HL-60/S4 (cell line): ENCODE results near the gene NCBP1.

Source experiments
- in situ Hi-C: fragments of 300-500 bp; cut with MboI; formaldehyde crosslinking; loops from 2 replicates; pipeline ENCODE4 v1.14.3; 2022; ENCODE audit warnings: low sequenced_read_pairs

The NCBP1 gene

DNA sequence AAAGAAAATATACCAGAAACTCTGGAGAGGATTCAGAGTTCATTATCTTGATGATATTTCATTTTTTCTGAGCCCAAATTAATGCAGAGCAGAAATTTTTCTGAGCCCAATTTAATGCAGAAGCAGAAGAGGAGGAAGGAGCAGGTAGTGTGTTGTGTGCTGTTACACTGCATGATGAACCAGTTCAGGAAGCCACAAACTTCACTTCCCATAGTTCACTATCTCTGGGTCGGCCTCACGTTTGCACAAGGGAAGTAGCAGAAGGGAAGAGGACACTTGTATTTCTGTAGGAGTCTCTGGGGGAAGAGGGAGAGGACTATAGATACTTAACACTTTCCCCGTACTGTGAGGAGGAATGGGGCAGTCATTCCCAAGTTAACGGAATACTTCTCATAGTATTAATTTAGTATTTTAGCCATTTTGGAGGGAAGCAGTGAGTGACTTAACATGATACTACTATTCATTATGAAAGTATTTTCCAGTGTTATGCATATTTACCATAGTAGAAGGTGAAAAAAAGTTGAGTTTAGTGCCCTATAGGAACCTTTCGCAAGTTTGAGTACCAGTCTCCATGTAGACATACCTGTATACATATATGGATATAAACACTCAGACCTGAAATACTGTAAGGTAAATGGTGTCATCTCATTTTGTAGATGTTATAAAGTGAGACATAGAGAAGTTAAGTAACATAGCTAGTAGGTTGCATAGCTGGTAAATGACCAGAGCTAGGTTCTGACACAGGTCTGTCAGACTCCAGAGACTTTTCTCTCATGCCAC is 33.5 kb downstream of the NCBP1 start:
- in situ Hi-C loops: no loop called here

DNA sequence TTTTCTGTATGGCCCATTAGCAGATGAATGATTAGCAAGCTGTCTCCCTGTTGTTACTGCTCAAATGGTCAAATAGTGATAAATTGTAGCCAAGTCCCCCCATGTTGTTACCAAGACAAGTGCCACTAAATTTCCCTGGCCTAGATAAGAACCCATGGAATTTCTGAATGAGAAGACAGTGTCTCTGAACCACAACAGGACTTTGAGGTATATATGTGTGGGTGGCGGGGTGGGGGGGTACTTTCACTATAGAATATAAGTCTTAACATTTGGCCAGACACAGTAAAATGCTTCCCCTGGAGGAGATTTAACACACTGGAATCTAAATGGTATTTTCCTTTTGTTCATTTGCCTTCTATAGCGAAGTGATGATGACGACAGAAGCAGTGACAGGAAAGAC is 34.9 kb downstream of the NCBP1 start:
- in situ Hi-C loops: no loop called here

DNA sequence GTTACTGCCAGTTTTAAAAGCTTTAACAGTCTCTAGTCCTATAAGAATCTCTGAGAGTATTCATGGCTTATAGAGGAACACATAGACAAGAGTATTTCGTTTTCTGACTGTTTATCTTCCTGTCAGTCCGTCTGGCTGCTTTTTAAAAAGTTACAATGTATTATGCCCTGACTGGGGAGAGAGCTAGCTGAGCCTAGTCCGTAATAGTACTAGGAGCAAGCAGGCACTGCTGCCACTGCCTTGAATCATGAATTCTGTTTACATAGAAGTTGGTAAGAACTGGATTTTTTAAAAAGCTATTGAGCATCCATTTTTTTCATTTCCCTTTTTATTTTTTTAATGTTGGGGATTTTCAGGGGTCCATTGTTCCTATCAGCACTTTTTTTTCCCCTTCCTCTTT is 37.0 kb downstream of the NCBP1 start:
- in situ Hi-C loops: no loop called here

DNA sequence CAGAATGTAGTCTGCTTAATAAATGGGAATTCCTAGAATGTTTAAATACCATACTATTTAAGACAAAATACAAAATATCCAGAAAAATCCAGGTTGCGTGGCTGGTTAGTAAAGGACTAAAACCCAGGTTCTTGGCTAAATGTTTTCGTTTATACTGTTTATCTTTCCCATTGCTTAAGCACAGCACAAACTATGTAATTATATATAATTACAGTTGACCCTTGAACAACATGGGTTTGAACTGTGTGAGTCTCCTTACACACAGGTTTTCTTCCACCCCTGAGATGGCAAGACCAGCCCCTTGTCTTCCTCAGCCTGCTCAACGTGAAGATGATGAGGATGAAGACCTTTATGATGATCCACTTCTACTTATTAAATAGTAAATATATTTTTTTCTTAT is 38.8 kb downstream of the NCBP1 start:
- in situ Hi-C loops: no loop called here

DNA sequence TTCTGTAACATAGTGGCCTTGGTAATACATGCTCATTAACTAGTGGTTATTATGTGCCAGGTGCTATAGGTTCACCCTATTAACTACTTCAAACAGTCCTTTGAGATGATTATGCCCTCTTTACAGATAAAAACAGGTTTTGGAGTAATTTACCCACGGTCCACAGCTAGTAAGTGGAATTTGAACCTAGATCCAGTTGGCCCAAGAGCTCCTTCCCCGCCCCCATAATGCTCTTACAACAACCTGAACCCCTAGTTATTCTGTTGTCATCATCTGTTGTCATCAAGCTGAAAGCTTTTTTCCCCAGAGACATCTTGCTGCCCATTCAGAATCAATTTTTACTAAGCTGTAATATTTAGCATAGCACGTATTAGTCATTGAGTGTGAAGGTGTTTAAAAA is 40.3 kb downstream of the NCBP1 start:
- in situ Hi-C loops: no loop called here

DNA sequence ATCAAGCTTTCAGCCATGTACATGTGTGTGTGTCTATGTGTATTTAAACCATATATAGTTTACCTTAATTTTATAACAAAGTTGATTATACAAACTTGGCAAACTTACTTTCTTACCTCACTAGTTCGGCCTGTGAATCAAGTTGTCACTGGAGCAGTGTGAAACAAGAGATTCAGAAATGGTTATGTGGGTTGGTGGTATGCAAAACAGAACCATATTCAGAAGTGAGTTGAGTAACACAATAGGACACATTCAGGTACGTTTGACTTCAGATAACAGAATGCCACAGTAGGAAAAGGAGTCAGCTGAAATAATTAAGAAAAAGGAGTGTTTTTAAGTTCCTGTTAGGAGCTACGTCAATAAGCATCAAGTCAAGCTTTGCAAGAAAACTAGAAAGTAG is 42.0 kb downstream of the NCBP1 start:
- in situ Hi-C loops: loop anchor here (25.0 kb wide), 1 partner anchor 587 kb away; the partner anchor contains the start of gene TBC1D2

DNA sequence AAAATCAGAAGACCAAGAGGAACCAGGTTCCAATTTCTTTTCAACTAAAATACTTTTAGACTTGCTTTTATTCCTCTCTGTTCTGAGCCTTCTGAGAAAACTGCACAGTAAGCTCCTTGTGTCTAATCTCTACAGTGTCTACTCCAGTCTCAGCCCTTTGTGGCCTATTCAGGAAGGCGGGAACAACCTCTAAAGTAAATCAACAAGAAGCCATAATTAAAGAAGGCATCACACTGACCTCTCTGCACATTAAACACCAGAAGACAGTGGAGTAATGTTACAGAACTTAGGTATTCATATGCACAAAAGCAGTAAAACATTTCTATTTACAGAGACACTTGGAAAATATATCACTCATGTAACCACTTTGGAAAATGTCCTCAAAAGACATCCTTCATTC is 48.6 kb downstream of the NCBP1 start:
- in situ Hi-C loops: loop anchor here (25.0 kb wide), 1 partner anchor 580 kb away; the partner anchor contains the start of gene TBC1D2

DNA sequence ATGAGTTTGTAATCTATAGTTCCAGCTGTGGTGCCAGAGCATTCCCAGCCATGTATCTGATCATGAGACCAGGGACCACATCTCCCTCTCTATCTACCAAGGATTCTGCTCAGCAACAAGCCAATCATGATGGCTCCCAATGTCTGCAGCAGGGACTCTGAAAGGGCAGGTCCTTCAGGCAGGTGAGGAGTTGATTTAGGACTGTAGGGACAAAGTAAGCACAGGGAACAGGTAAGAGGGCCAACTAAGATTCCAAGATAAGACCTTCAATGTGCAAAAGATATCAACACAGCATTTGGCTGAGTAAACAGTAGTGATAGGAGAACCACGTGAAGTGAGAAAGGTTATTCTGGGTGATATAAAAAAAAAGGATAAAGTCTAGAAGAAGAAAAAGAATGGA is 55.0 kb downstream of the NCBP1 start:
- in situ Hi-C loops: loop anchor here (25.0 kb wide), 1 partner anchor 574 kb away; the partner anchor contains the start of gene TBC1D2

DNA sequence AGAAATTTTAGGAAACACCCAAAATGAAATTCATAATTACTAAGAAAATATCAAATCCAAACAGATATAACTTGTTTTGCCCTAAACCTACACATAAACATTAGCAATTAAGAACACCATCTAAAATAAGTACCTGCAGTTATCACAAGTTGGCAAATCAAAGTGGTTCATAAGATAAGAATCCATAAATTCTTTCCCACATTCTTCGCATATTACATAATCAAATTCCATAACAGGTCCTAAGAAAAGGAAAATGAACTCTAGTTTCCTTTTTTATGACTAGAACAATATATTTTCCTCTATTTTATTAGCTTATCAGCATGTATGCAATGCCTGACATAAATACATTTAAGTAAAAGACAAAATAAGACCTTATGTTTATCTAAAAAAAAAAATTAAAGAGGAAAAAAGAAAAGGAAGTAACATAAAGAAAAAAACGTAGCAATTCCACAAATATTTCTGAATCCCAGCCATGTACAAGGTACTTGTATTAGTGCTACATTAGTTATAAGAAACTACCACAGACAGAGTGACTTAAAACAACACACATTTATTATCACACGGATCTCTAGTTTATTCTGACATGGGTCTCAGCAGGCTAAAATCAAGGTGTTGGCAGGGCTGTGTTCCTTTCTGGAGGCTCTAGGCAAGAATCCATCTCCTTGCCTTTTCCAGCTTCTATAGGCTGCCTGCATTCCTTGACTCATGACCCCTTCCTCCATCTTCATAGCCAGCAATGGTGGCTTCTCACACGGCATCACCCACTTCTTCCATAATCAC is 56.0 kb downstream of the NCBP1 start:
- in situ Hi-C loops: loop anchor here (25.0 kb wide), 1 partner anchor 573 kb away; the partner anchor contains the start of gene TBC1D2

DNA sequence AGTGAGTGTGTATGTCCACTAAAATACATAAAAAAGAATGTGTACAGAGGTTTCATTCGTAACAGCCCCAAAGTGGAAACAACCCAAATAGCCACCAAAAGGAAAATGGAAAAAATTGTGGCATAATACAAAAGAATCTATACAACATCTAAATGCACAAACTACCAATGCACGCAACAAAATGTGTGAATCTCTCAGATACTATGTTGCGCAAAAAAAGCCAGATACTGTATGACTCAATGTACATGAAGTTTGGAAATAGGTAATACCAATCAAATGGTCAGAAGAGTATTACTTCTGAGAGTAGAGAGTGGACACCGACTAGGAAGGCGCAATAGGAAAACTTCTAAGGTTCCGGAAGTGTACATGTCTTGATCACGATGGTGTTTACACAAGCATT is 61.1 kb downstream of the NCBP1 start:
- in situ Hi-C loops: loop anchor here (25.0 kb wide), 1 partner anchor 568 kb away; the partner anchor contains the start of gene TBC1D2

DNA sequence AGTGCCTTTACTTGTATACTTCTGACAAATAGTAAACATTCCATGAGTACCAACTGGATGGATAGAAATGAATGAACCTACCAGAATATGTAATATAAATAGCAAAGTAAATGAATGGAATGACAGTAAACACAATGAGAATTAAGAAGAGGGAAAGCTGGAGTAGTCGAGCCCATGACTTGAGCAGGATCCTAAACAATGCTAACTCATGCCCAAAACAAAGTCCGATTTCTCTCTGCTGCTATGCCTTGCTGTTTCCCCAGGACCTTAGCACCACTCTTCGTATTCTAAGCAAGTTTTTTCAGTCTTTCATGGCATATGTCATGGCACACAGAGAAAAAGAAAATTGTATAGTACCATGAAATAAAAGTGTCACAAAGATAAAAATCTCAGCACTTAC is 61.8 kb downstream of the NCBP1 start:
- in situ Hi-C loops: loop anchor here (25.0 kb wide), 1 partner anchor 567 kb away; the partner anchor contains the start of gene TBC1D2

DNA sequence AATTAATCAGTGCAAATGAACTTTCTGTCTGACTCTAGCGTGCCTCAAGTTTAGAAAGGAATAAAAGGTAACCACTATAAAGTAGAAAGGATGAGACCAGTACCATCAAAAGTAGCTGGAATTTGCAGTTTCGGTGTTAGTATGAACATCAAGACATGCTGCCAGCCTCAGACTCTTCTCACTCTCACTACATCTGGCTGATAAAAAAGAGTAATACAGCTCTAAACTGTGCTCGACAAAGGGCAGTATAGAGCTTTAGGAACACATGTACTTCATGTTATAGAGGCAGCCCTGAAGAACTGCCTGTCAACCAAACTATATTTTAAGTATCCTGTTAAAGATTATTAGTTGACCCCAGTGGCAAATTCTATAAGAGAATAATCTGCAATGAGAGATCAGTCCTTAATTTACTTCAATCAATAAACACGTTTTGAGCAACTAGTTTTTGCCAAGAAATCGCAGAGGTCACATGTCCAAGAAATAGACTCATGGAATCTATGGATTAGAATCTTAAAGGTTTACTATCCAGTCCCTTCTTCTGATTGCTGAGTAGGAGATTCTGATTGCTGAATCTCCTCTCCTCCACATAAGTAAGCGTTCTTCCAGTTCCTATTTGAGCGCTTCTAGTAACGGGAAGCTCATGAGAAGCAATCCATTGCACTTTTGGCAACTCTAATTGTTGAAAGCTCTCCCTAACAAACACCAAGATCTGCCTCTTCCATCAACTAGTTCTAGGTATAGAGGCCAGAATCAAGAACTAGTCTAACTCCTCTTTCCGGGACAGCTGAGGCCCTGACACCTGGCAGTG is 62.6 kb downstream of the NCBP1 start:
- in situ Hi-C loops: loop anchor here (25.0 kb wide), 1 partner anchor 566 kb away; the partner anchor contains the start of gene TBC1D2

DNA sequence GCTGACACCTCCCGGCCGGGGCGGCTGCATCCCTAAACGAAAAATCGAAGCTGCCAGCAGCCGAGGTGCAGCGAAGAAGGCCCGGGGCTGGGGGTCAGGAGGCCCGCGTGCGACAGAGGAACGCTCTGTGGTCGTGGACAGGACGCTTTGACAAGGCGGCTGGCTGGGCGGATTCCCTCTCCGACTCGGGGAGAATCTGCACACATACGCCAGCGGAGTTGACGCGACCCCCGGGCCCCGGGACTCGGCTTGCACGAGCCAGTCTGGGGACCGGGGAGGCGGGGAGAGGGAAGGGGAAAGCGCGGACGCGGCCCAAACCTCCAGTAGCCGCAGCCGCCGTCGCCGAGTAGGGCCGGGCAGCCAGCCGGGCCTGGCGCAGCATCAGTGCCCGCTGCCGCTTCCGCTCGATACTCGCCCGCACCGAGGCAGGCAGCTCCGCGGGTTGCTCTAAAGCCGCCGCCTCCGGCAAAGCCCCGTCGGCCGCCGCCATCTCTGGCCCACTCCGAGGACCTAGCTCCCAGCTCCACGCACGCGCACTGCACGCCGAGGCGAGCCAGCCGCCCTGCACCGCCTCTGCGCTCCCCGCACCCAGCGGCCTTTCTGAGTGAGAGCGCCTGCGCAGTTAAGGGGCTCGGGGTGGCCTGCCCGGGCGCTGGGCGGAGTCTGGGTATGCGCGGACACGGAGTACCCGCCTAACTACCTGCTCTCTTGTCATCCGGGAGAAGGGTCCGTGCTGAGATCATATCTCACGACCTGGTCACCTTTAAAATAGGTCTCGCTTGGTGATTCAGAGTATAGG is 63.4 kb downstream of the NCBP1 start, which contains the start of gene XPA:
TSS of gene XPA (minus strand) at position 538 of the 799 bp plus-strand sequence. CDS start at position 490, 48 bp downstream.
- in situ Hi-C loops: loop anchor here (25.0 kb wide), 1 partner anchor 565 kb away; the partner anchor contains the start of gene TBC1D2

DNA sequence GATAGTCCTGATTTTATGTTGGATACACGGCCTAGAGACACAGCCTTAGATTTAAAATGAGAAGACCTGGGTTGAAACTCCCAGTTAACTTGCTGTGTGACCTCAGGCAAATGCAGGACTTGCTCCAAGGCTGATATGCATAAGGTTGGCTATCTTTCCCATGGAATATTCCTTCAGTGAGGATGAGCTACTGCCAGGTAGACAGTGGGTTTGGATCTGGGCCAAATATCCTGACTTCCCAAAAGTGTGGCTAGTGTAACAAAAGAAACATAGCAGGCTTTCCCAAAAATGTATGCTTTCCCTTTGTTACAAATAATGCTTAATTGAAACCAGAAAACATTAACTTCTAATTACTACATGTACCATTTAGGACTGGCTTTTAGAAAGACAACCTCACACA is 64.2 kb downstream of the NCBP1 start:
- in situ Hi-C loops: loop anchor here (25.0 kb wide), 1 partner anchor 564 kb away; the partner anchor contains the start of gene TBC1D2

DNA sequence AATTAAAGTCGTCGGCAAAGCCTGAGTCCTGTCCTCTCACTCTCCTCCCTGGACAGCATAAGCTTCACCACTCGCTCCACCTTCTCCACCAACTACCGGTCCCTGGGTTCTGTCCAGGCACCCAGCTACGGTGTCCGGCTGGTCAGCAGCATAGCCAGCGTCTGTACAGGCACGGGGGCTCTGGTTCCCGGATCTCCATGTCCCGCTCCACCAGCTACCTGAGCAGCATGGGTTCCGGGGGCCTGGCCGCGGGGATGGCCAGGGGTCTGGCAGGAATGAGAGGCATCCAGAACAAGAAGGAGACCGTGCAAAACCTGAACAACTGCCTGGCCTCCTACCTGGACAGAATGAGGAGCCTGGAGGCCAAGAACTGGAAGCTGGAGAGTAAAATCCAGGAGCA is 65.2 kb downstream of the NCBP1 start:
- in situ Hi-C loops: loop anchor here (25.0 kb wide), 1 partner anchor 563 kb away; the partner anchor contains the start of gene TBC1D2

DNA sequence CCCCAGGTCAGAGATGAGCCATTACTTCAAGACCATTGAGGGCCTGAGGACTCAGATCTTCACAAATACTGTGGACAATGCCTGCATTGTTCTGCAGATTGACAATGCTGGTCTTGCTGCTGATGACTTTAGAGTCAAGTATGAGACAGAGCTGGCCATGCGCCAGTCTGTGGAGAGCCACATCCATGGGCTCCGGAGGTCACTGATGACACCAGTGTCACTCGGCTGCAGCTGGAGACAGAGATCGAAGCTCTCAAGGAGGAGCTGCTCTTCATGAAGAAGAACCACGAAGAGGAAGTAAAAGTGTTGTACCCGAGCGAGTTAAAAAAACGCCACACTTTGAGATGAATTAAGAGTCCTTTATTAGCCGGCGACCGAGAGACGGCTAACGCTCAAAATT is 65.7 kb downstream of the NCBP1 start:
- in situ Hi-C loops: loop anchor here (25.0 kb wide), 1 partner anchor 563 kb away; the partner anchor contains the start of gene TBC1D2

DNA sequence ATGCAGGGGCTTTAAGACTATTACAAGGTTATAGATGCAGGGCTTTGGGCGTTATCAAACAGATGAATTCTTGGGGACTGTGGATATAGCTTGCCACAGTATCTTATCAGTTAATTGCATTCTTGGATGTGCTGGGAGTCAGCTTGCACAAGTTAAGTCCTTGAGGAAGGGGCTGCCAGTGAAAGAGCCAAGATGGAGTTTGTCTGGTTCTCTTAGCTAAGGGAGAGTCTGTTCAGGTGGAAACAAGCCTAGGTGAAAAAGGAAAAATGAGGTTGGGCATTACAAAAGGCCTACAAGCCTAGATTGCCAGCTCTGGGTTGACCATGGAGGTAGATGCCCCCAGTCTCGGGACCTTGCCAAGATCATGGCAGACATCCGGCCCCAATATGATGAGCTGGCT is 66.2 kb downstream of the NCBP1 start:
- in situ Hi-C loops: loop anchor here (10.0 to 25.0 kb wide), 2 partner anchors 205 to 562 kb away; partner anchors contain the start of gene TBC1D2

DNA sequence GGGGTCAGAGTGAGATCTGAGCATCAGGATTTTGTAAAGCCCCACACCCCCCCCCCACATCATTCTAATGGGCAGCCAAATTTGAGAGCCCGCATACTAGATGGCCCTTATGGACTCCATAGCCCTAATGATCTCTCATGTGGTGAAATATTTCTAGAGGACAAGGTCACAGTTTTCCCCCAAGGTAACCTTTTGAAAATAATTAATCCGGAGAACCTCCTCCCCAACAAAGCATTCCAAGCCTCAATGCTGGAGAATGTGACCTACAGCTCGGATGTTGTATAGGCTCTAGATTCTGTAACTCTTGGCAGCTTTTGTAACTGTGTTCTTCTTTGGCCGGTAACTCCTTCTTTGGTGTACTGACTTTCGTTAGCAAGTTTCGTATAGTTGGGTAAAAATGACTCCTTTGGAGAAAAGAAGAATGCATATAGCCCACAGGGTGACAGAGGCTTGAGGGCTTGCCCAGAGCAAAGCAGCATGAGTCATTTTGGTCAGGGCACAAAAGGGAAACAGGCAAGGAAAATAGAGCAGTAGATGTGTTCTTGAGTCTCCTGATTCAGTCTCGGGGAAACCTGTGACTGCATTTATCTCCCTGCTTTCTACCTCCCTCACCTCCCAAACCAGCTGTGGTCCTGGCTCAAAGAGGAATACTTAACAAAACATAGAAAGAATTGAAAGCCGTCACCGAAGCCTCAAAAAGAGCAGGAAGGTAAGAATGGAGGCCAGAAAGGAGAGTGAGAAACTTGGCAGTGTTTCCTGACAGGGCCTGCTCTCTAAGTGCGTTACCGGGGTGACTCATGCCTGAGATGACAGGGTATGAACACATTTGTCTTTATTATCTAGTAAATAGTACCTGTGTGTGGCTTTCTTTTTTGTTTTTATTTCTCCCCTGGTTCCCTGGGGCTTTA is 70.1 kb downstream of the NCBP1 start:
- in situ Hi-C loops: loop anchor here (10.0 kb wide), 1 partner anchor 201 kb away; no protein-coding TSS in a partner anchor
